GM19467 (cell line): ENCODE results near the gene NFKB1.
A peak's percentile ranks its signal among the peaks of the same experiment; 100 is the strongest.
"Not testable (repeated sequence)": the region's sequence is repeated elsewhere in the genome, so short reads cannot be mapped to it uniquely, and the experiment has no call there.

Experiments
- ATAC-seq: cut with Tn5 transposase; IDR thresholded peaks from one replicate; pipeline ENCODE4 v1.9.1; 2021; ENCODE audit warnings: mild to moderate bottlenecking, moderate library complexity; ENCODE audit not compliant: unreplicated experiment

Gene NFKB1

GRCh38 chr4:102598086-102598761 lies 97.1 kb downstream of the NFKB1 start:
- peak; percentile 65 for ATAC-seq

DNA sequence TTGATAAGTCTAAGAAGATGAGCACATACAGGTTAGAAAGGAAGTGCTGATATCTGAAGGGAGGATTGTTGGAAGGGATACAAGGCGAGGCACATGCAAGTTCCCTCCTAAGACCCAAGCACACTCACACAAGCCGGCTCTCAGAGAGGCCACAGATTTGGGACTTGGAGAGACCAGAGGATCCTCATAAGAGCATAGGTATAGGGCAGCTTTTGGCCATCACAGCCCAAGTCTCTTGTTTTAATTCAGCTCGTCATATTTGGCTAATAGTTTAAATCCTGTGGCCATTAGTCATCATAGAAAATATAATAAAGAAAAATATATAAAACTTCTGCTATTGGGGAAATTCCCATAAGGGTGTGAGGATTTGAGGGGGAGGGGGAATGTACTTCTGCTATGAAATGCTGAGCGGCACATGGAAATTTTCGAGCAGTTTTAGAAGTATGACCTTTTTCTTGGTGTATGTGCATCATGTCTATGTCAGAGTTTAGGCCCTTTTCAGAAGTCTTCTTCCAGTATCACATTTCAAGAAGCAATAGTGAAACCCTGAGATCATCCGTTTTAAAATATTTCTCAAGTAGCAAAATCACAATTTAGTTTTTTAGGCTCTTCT lies 97.7 kb downstream of the NFKB1 start:
- ATAC-seq: peak; percentile 30

- no peak for ATAC-seq
These were observed 98.3 kb downstream of the NFKB1 start for GRCh38 chr4:102599455-102599854.

GRCh38 chr4:102599886-102600285 lies 98.7 kb downstream of the NFKB1 start:
- ATAC-seq: no peak

GRCh38 chr4:102600689-102601088 lies 99.5 kb downstream of the NFKB1 start:
- no peak for ATAC-seq

DNA sequence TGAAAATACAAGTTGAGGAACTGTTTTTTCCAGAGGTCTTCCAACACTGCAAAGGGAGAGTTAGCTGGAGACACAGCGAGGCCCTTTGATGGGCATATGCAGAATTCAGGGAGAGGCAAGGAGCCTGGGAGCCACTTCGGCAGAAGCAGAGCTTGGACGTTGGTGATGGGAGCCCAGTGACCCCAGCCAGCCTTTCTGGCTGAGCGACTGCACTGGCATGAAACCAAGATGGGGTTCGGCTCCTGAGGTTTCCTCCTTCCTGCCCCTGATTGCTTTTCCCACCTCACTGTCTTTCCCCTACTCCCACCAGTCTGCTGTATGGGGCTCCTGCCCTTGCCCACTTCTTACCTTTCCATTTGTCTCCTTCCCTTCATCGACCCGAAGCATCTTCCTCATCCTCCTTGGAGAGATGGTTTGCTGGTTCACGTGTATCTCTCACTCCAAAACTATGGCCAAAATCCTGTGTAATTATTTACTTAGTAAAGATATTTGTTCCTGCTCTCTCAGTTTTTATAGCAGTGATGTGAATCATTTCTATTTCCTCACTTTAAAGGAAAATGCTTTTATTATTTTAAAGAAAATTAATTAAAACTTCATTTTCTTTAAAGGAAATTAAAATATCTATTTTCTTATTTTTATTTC lies 100.5 kb downstream of the NFKB1 start:
- no peak for ATAC-seq

GRCh38 chr4:102604222-102604940 lies 103.2 kb downstream of the NFKB1 start:
- no peak for ATAC-seq

DNA sequence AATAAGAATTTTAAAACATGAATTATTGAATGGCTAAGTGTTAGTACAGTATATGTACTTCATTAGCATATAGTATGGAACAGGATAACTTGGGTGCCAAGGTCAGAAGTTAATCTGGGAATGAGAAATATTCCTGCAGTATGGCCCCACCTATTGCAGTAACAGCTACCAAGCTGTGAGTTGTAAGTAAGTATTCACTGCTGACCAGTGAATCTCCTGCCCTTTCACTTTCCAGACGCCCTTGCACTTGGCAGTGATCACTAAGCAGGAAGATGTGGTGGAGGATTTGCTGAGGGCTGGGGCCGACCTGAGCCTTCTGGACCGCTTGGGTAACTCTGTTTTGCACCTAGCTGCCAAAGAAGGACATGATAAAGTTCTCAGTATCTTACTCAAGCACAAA lies 105.1 kb downstream of the NFKB1 start:
- ATAC-seq: no peak

DNA sequence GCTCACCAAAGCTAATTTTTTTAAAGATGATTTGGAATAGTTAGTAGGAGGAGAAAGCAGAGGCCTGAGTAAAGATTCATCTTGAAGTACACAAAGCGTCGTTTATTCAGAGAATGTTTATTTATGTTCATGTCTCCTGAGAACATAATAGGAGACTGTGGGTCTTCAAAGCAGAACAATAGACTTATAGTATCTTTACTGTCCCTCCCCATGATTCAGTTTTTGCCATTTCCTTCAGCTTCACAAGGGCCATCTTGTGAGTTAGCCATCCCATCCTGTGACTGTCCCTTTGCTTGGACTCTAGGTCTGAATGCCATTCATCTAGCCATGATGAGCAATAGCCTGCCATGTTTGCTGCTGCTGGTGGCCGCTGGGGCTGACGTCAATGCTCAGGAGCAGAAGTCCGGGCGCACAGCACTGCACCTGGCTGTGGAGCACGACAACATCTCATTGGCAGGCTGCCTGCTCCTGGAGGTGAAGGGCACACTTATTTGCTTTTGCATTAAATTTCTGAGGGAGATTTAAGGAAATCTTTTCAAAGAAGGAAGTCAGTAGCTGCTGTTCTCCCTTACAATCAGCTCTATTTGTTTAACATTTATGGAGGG lies 105.8 kb downstream of the NFKB1 start:
- no peak for ATAC-seq

DNA sequence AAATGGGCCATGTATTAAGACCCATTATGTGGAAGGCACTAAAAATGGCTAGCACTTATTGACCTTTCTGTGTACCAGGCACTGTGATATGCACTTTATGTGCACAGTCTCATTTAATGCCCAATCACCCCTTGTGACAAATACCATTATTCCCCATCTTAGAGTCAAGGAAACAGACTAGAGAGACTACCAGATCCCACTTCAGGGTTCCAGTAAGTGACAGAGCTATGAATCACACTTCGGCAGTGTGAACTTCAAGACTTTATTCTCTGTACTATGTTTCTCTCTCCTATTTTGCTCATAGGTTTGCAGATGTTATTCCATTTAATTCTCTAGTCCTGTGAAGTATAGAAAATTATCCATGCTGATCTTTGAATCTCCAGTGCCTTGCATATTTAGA lies 107.0 kb downstream of the NFKB1 start:
- no peak for ATAC-seq

GRCh38 chr4:102610007-102610406 lies 108.8 kb downstream of the NFKB1 start:
- no peak for ATAC-seq

DNA sequence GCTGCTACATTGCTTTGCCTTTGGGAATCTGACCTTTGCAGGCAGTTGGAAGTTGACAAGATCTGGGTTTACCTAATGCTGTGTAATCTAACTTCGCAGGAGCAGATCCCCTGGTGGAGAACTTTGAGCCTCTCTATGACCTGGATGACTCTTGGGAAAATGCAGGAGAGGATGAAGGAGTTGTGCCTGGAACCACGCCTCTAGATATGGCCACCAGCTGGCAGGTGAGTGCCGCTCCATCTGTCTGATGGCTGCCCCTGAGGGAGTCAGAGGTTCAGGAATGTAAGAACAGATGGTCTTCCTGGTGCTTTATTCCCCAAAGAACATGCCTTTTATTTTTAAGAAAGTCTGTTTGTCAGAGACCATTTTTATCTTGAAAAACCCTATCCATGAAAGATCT lies 109.3 kb downstream of the NFKB1 start:
- no peak for ATAC-seq

- ATAC-seq: no peak
These were observed 111.1 kb downstream of the NFKB1 start for GRCh38 chr4:102612210-102612609.

DNA sequence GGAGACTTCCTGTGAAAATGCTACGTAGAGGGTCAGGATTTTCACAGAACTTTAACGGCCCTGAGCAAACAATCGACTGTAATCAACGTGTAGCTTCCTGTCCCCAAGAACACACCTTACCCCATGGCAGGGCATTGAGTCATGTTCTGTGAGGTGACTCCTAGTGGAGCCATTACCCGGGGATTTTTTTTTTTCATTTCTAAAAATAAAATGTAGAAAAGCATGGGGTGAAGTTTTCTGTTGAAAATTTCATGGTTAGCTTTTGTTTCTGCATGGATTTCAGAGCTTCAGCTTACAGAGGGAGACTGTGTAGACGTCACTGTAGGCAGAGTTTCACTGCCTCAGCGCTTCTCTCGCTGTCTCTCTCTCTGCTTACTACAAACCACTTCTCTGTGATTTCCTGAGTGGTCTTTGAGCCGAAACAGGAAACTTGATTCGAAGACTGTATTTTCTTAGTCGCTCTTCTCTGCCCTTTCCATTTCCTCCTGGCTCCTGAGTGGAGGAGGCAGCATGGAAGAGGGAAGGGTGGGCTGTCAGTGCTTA lies 111.7 kb downstream of the NFKB1 start:
- no peak for ATAC-seq

- ATAC-seq: no peak
These were observed 113.6 kb downstream of the NFKB1 start for GRCh38 chr4:102614801-102615200.

- no peak for ATAC-seq
These were observed 115.5 kb downstream of the NFKB1 start for GRCh38 chr4:102616636-102617035.

DNA sequence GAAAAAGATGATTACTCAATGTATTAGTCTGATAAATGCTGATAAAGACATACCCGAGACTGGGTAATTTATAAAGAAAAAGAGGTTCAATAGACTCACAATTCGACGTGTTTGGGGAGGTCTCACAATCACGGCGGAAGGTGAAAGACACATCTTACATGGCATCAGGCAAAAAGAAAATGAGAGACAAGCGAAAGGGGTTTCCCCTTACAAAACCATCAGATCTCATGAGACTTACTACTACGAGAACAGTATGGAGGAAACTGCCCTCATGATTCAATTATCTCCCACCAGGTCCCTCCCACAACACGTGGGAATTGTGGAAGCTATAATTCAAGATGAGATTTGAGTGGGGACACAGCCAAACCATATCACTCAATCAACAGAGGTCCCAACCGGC lies 117.9 kb downstream of the NFKB1 start:
- not testable (repeated sequence) for ATAC-seq

DNA sequence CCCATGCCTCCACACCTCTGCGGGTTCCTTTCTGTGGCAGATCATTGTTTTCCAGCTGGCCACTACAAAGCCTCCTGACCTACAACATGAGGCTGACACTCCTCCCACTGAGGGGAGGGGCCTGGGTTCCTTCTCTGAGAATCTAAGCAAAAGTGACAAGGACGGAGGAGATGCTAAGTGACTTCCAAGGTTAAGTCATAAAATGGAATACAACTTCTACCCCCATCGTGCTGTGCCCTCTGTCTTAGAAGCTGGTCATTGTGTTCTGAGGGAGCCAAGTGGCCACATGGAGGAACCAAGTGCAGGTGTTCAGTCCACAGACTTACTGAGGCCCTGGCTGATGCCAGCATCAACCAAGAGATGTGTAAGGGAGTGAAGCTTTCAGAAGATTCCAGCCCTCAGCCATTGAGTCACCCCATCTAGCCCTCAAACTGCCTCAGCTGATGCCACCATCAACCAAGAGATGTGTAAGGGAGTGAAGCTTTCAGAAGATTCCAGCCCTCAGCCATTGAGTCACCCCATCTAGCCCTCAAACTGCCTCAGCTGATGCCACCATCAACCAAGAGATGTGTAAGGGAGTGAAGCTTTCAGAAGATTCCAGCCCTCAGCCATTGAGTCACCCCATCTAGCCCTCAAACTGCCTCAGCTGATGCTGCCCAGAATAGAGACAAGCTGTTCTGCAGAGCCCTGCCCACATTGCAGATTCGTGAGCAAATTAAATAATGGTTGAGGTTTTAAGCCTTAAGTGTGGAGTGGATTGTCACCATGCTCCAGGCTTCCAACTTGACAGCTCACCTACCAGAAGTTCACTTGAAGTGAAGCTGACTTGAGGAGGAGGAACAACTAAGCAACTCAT lies 118.8 kb downstream of the NFKB1 start:
- not testable (repeated sequence) for ATAC-seq

GRCh38 chr4:102620697-102621497 lies 119.7 kb downstream of the NFKB1 start:
- ATAC-seq: peak; percentile 47
